NCI-H460 (cell line): ENCODE results near the gene PDSS2. TPM values are rescaled to one million over a fixed set of nuclear protein-coding genes. Genes with fewer than 3 reads are reported as not detected.
"Not testable (repeated sequence)": the region's sequence is repeated elsewhere in the genome, so short reads cannot be mapped to it uniquely, and the experiment has no call there.

ENCODE experiments used
- DNase-seq: peaks from one replicate; pipeline ENCODE4 v3.0.0-alpha.2; 2016; ENCODE audit warnings: low read depth; ENCODE audit errors: extremely low read depth
- total RNA-seq: library from RNA; depleted of rRNA; stranded (reverse); fragments of >200 nt; shearing (Covaris generic); gene quantifications from 2 replicates; pipeline ENCODE4 v1.2.3, GENCODE V29; 2014

The PDSS2 gene
- total RNA-seq, 1 experiment from 2014 or later, result 15.7 TPM

DNA sequence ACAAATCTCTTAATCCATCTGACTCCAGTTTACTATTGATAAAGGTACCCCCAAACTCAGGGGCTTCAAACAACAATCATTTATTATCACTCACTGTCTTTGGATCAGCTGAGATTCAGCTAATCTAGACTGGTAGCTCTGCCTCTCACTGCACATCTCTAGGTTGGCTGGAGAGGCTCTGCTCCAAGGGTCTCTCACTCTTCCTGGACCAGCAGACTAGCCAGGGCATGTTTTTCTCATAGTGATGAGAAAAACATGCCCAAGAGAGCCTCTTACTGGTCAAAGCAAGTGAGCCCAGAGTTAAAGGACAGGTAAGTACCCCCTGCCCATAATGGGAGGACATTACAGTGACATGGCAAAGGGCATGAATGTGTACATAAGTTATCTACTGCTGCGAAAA is 228.9 kb downstream of the PDSS2 start:
- no peak for DNase-seq

- no peak for DNase-seq
Observed at GRCh38 chr6:107230024-107230423, 229.3 kb downstream of the PDSS2 start.

DNA sequence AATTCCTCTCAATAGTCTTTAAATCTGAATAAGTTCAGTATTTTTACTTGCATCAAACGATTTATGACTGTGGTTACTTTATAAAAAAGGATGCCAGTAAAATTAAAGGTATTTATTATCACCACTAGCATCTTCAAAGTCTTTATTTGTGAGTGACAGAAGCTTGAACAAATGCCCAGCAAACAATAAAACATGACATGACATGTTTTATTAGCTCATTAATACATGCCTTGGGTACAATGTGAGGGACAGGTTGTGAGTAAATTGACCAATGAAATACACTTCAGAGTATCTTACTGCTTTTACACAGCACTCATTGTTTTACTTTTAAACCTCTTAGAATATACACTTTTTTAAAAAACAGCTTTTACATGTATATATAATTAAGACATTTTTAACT is 230.6 kb downstream of the PDSS2 start:
- DNase-seq, result no peak

DNA sequence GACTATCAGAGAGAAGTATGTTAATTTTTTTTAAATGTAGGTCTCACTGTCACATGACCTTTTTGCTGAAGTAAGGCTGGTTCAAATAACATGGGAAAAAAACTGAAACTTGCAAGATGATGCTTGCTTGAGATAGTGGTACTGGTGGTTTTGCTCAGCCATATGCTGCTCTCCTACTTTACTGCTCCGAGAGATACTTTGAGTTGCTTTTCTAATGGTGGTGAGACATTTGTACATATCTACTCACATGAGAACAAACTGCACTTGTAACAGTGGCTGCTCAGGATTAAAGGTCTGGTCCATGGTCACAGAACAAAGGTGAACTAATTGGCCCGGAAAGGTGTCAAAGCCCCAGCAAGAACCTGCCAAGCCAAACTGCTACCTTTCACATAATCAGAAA is 237.8 kb downstream of the PDSS2 start:
- no peak for DNase-seq

- no peak for DNase-seq
Observed at GRCh38 chr6:107219851-107220250, 239.5 kb downstream of the PDSS2 start.

DNA sequence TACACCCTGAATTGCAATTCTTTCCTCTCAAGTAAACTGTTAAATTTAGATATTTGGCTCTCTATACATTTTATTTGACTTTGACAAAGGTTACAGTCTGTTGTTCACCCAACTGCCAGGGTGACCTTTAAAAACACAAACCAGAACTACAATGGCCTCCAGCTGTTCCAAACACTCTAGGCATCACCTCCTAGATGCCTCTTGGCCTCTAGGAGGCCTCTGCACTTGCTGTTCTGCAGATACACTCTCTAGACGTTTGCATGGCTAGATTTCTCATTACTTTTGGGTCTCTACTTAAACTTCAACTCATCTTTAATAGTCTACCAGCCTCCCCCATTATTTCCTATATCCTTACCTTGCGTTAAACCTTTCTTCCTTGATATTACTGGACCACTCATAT is 241.2 kb downstream of the PDSS2 start:
- no peak for DNase-seq

DNA sequence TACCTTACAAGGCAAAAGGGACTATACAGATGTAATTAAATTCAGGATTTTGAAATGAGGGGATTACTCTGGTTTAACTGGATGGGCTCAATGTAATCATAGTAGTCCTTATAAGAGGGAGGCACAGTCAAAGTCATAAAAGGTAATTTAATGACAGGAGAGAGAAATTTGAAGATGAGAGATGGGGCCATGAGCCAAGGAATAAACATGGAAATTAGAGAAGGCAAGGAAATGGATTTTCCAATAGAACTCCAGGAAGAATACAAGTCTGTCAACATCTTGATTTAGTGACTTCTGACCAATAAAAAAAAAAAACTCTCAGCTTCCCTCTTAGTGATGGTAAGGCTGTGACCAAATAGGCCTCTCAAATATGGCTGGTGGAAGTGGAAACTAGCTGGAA is 242.1 kb downstream of the PDSS2 start:
- no peak for DNase-seq

- no peak for DNase-seq
Observed at GRCh38 chr6:107216197-107216933, 243.0 kb downstream of the PDSS2 start.

GRCh38 chr6:107215334-107215733 is 244.0 kb downstream of the PDSS2 start:
- no peak for DNase-seq

DNA sequence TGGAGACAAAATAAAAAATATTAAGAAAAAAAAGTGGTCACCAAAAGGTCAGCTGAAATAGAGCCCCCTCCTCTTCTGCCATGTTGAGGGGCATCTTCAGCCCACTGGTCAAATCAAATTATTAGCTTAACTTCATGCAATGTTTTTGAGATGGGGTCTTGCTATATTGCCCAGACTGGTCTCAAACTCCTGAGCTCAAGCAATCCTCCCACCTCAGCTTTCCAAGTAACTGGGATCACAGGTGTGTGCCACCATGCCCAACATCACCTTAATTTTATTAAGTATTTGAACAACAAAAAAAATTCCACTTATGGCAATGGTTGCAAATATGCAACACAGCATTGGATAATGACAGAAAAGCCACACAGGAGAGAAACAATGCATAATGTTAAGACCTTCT is 244.7 kb downstream of the PDSS2 start:
- no peak for DNase-seq

DNA sequence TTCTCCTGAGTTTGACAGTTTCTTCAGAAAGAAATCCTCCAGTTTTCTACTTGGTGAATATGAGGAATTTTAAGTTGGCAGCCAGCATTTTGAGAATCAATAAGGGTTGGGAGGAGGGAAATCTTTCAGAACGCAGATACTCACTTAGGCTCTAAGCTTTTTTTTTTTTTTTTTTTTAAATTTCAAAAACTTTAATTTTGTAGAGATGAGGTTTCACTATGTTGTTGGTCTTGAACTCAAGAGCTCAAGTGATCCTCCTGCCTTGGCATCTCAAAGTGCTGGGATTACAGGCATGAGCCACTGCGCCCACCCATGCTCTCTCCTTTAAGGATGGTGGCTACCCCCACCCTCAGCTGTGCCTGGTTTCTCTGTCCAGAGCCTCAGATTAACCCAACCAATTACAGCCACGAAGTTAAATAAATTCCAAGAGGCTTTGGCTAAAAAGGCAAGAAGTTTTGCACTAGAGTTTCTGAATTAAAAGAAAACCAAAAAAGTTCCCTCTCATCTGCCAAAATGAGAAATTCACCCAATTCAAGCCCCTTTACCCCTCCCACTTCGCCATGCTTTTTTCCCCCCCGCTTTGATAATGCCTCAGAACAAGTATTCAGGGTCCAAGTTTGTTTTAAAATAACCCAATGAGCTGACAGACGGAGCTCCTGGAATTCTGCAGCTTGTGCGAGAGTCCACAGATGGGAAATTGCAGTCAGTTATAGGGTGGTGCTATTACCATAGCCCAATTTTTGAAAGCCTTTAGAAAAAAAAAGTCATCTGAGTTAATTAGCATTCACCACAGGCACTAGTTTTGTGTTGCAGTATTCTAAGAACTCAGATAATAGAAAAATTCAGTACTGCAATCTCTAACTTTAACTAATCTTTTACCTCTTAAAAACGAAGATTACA is 249.7 kb downstream of the PDSS2 start:
- DNase-seq, result no peak

- no peak for DNase-seq
Observed at GRCh38 chr6:107207251-107207873, 252.0 kb downstream of the PDSS2 start.

GRCh38 chr6:107205058-107205998 is 254.0 kb downstream of the PDSS2 start:
- DNase-seq, result no peak

DNA sequence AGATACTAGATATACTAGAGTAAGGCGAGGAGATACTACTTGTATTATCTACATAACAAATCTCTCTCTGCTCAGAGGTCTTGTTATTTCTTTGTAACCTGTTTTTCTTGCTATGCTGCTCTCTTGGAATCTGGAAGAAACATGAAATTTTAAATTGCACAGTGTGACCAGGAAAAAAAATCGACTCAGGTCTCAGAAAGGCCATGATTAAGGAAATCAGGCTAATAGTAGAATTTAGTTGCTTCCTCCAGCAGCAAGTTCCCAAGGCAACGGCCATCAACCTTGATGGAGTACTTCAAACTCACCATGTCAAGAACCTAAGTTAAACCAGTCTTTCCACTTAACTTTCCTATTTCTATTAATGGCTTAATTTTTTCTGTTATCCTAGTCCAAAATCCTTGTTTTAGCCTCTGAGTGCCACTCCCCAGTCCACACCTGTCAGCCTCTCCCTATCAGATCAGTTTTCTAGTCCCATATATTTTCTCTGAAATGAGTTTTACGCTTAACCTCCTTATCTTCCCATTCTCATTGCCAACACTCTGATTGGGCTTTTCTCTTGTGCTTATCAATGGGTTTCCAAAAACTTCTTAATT is 256.4 kb downstream of the PDSS2 start:
- no peak for DNase-seq

DNA sequence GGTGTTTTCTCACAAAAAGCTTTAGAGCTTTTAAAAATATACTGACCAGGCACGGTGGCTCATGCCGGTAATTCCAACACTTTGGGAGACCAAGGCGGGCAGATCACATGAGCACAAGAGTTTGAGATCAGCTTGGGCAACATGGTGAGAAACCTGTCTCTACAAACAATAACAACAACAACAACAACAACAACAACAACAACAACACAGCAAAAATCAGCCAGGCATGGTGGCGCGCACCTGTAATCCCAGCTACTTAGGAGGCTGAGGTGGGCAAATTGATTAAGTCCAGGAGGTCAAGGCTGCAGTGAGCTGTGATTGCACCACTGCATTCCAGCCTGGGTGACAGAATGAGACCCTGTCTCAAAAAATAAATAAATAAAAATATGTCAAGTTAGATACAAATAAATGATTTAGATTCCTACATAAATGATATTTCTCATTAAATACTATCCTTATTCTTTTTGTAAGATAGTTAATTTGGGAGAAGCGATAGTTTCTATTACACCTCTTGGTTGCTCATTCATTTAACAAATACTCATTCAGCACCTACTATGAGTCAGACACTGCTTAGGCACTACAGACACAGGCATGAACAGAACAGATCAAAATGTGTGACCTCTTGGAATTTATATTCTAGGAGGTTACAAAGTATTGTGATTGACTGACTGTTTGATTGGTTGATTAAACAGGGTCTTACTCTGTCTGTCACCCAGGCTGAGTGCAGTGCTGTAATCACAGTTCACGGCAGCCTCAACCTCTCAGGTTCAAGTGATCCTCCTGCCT is 260.5 kb downstream of the PDSS2 start:
- DNase-seq, result no peak

GRCh38 chr6:107196152-107196551 is 263.2 kb downstream of the PDSS2 start:
- DNase-seq, result no peak

DNA sequence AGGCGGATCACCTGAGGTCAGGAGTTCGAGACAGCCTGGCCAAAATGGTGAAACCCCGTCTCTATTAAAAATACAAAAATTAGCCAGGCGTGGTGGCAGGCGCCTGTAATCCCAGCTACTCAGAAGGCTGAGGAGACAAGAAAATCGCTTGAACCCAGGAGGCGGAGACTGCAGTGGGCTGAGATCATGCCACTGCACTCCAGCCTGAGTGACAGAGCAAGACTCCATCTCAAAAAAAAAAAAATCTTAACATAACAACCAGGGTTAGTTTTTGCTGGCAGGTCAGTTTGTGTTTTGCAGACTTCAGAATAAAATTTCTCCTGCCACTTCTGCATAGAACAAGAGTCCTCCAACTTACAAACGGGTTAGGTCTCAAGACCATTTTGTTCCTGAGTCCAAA is 264.6 kb downstream of the PDSS2 start:
- DNase-seq, result not testable (repeated sequence)

GRCh38 chr6:107192830-107193229 is 266.5 kb downstream of the PDSS2 start:
- DNase-seq, result no peak

- DNase-seq, result no peak
Observed at GRCh38 chr6:107187630-107188029, 271.7 kb downstream of the PDSS2 start.
